Heart right ventricle (tissue), 16 donors: ENCODE measurements around the gene NKD2. TPM values are rescaled to one million over a fixed set of nuclear protein-coding genes. Genes with fewer than 3 reads are reported as not detected.
"Not testable (repeated sequence)": the region's sequence is repeated elsewhere in the genome, so short reads cannot be mapped to it uniquely, and the experiment has no call there.

Source experiments
- ATAC-seq, 8 donors: fragments of 200-7000 bp; cut with Tn5 transposase; one replicate each; pipeline ENCODE4 v1.9.1; 2020; ENCODE audit warnings: mild to moderate bottlenecking in 8 of 8, moderate library complexity in 8 of 8, moderate number of reproducible peaks in 1 of 8
- DNase-seq, 2 donors: peaks; one replicate each; pipeline ENCODE4 v3.0.0-alpha.2; 2020
- H3K27ac ChIP-seq, 10 donors: fragments of 200-600 bp; sonication (generic) in 2 of 10; one replicate each; pipeline versions ENCODE4 v1.5.0 to v1.8.0; 2020 to 2022; ENCODE audit warnings: mild to moderate bottlenecking in 3 of 10
- H3K27me3 ChIP-seq, 7 donors: fragments of 200-600 bp; one replicate each; pipeline ENCODE4 v1.8.0; 2021 to 2022; ENCODE audit warnings: mild to moderate bottlenecking in 2 of 7
- H3K36me3 ChIP-seq, 9 donors: fragments of 200-600 bp; sonication (generic) in 1 of 9; one replicate each; pipeline versions ENCODE4 v1.5.0 to v1.8.0; 2020 to 2022; ENCODE audit warnings: mild to moderate bottlenecking in 2 of 9
- H3K4me1 ChIP-seq, 9 donors: fragments of 200-600 bp; sonication (generic) in 1 of 9; one replicate each; pipeline versions ENCODE4 v1.5.0 to v1.8.0; 2020 to 2022; ENCODE audit warnings: mild to moderate bottlenecking in 4 of 9
- H3K4me3 ChIP-seq, 10 donors: fragments of 200-600 bp; sonication (generic) in 2 of 10; one replicate each; pipeline versions ENCODE4 v1.5.0 to v1.8.0; 2020 to 2022; ENCODE audit warnings: mild to moderate bottlenecking in 7 of 10, moderate library complexity in 2 of 10
- H3K9me3 ChIP-seq, 11 donors: fragments of 200-600 bp in 10 of 11; sonication (generic) in 2 of 11; one replicate each; pipeline versions ENCODE4 v1.5.0 to v1.8.0; 2013 to 2022; ENCODE audit warnings: mild to moderate bottlenecking in 2 of 11, control low read depth in 1 of 11, moderate library complexity in 1 of 11
- CTCF ChIP-seq, 9 donors: fragments of 200-600 bp; sonication (generic) in 2 of 9; IDR thresholded peaks; one replicate each; pipeline versions ENCODE4 v1.5.0 to v1.8.0; 2021 to 2022; ENCODE audit warnings: antibody characterized with exemption in 9 of 9, mild to moderate bottlenecking in 5 of 9, moderate library complexity in 1 of 9
- whole genome bisulfite sequencing, 2 donors: extraction: QIAGEN DNeasy Blood & Tissue Kit; methylation state at CpG; one replicate each; pipeline ENCODE4 v1.1.7; 2013; ENCODE audit warnings: inconsistent platforms in 1 of 2; 5-methylcytosine and 5-hydroxymethylcytosine counted together
- intact Hi-C, 10 donors: fragments of 100-400 bp; cut with DNase I; formaldehyde crosslinking; loops; one replicate each; pipeline versions ENCODE4 v1.11.1 to v1.14.2; 2022
- polyA plus RNA-seq, 2 donors: library from polyadenylated mRNA; stranded (reverse); fragments of 200-250 nt; gene quantifications; one replicate each; pipeline ENCODE4 v1.2.3, GENCODE V29; 2013
- total RNA-seq, 10 donors: library from RNA; stranded (reverse); fragmentation: NEBNext Ultra II Directional in 3 of 10; extraction: Animal tissue kit (Norgen Biotek cat#: 25700) in 3 of 10; gene quantifications; one replicate each; pipeline versions ENCODE4 v1.2.1 to v1.2.4, GENCODE V29; 2021 to 2023
- donor health status: Arrhythmogenic right ventricular cardiomyopathy.
- donor health status: ischemic (EF 13 %, LVEDD 7.1; RV severe dilation, severe dysfunction).
- donor health status: healthy with polysubstance abuse.
- donor health status: DM: no; HTN: yes; CAD: no.
- donor health status: DM: no; HTN: no; CAD: no.
- donor health status: ischemic (EF 25% LVEDD 6.9; RV normal size, moderate dysfunction).
- donor health status: ischemic (EF 25% LVEDD 5.7; RV mildly dilated, moderate dysfunction).
- donor health status: healthy.
- donor health status: DM: yes; HTN: yes; CAD: no.
- donor health status: Ischemic cardiomyopathy.
- donor health status: ischemic (EF 35%, LVEDD 5.7; RV mildly dilated, moderate dysfunction).
- donor health status: nonischemic (EF 11% LVEDD 7.7; RV severe dilation, severe dysfunction).
- donor health status: DM: yes; HTN: yes; CAD: no.
- donor health status: PGD.
- donor health status: ischemic (EF 29% LVEDD 5.4; RV normal size, mild dysfunction).
- donor health status: nonischemic (EF 23%, LVEDD 6.1; RV moderate dilation, normal function).

The NKD2 gene
- total and polyA plus RNA-seq, 12 donors = 0.31 to 12.7 (median 1.8) TPM

- peaks cover 0 to 2% (median 0%) of the 10 kb centered on the region in 11 donors for H3K9me3 ChIP-seq
- peaks cover 0 to 32% (median 21%) of the 10 kb centered on the region in 7 donors for H3K27me3 ChIP-seq
- H3K36me3 ChIP-seq = no peaks in the 10 kb centered on the region
- WGBS, 2 donors = 76 to 89% methylated on average over 9 of the region's 9 CpGs
- no peak overlapping the region for H3K4me3 ChIP-seq
- peaks cover 0 to 26% (median 14%) of the 10 kb centered on the region in 9 donors for H3K4me1 ChIP-seq
- no peak for TF ChIP-seq CTCF (IDR thresholded peaks at IDR 0.05)
- no peak overlapping the region for H3K27ac ChIP-seq
- ATAC-seq (no peak), DNase-seq (no peak)
- intact Hi-C loops = no loop called here
Measured at GRCh38 chr5:966345-966710, 42.3 kb upstream of the NKD2 start.

DNA sequence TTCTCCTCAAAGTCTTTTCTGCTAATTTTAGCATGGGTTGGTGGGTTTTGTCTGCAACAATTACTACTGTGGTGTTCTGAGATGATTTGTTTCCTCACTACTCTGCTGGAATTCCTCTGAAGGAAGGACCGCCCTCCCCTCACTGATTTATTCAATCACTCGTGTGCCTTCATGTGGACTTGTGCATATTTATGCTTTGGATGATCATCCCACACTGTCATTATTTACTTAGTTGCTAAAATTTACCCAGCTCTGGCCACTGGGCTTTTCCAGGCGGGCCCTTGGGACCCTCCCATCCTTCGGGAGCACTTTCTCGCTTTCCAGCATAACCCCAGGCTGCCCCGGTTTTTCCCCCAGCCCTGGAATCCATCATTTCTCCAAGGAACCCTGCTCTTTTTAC lies 41.7 kb upstream of the NKD2 start:
- TF ChIP-seq CTCF (IDR thresholded peaks at IDR 0.05) = no peak
- ATAC-seq (no peak), DNase-seq (no peak)
- Histone ChIP-seq H3K27ac (no peak overlapping the region), H3K9me3 (peaks cover 0 to 8% (median 0%) of the 10 kb centered on the region in 11 donors), H3K4me1 (peaks cover 0 to 25% (median 14%) of the 10 kb centered on the region in 9 donors), H3K4me3 (no peak overlapping the region), H3K36me3 (no peaks in the 10 kb centered on the region), H3K27me3 (peaks cover 0 to 32% (median 21%) of the 10 kb centered on the region in 7 donors)
- intact Hi-C loops = no loop called here
- WGBS, 2 donors = 80 to 81% methylated on average over 6 of the region's 6 CpGs

- peaks cover 0 to 32% (median 21%) of the 10 kb centered on the region in 7 donors for H3K27me3 ChIP-seq
- ATAC-seq (peak in 4 of 8 donors; percentile 11 to 45 (median 18)), DNase-seq (no peak)
- H3K4me1 ChIP-seq = peaks cover 0 to 15% (median 7%) of the 10 kb centered on the region in 9 donors
- H3K27ac ChIP-seq = peak overlapping the region in 4 of 10 donors; percentile 19 to 57 (median 38)
- 49 to 62% methylated on average over 6 of the region's 6 CpGs for WGBS, 2 donors
- H3K9me3 ChIP-seq = peaks cover 0 to 8% (median 0%) of the 10 kb centered on the region in 11 donors
- H3K36me3 ChIP-seq = no peaks in the 10 kb centered on the region
- no peak overlapping the region for H3K4me3 ChIP-seq
- intact Hi-C loops = no loop called here
- TF ChIP-seq CTCF (IDR thresholded peaks at IDR 0.05) = no peak
Measured at GRCh38 chr5:968881-969280, 39.7 kb upstream of the NKD2 start.

DNA sequence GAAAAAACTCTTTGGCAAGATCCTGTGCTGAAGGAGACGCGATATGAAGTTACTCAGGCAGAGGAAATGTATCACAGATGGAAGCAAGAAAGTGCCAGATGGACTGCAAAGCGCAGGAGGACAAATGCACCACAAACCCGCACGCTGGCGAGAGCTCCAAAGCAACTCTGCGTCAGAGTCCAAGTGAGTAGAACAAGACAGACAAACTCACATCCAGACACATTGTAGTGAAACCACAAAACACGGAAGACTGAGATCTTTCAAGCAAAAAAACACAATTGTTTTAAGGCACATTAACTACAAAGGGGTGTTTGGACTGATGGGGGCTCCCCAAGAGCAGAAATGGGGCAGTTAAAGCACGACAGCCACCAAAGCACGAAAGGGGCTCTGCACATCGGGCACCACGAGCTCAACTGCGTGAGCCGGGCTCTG lies 39.2 kb upstream of the NKD2 start:
- ATAC-seq (peak in 7 of 8 donors; percentile 44 to 75 (median 69)), DNase-seq (no peak)
- 65 to 67% methylated on average over 14 of the region's 14 CpGs for WGBS, 2 donors
- H3K36me3 ChIP-seq = no peaks in the 10 kb centered on the region
- H3K27me3 ChIP-seq = peaks cover 0 to 32% (median 21%) of the 10 kb centered on the region in 7 donors
- TF ChIP-seq CTCF (IDR thresholded peaks at IDR 0.05) = no peak
- peak overlapping the region in 2 of 10 donors; percentile 40 to 57 for H3K27ac ChIP-seq
- H3K4me1 ChIP-seq = peaks cover 0 to 11% (median 5%) of the 10 kb centered on the region in 9 donors
- peaks cover 0 to 8% (median 0%) of the 10 kb centered on the region in 11 donors for H3K9me3 ChIP-seq
- intact Hi-C loops = no loop called here
- H3K4me3 ChIP-seq = no peak overlapping the region

DNA sequence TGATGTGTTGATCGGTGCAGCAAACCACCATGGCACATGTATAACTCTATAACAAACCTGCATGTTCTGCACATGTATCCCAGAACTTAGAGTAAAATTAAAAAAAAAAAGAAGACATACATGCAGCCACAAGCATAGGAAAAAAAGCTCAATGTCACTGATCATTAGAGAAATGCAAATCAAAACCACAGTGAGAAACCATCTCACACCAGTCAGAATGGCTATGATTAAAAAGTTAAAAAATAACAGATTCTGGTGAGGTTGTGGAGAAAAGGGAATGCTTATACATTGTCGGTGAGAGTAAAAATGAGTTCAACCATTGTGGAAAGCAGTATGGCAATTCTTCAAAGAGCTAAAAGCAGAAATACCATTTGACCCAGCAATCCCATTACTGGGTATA lies 36.0 kb upstream of the NKD2 start:
- DNase-seq, H3K4me1 ChIP-seq, H3K36me3 ChIP-seq, ATAC-seq, H3K27ac ChIP-seq, H3K9me3 ChIP-seq, intact Hi-C loops, H3K4me3 ChIP-seq: not testable (repeated sequence)
- H3K27me3 ChIP-seq = peaks cover 0 to 26% (median 7%) of the 10 kb centered on the region in 7 donors
- 92 to 94% methylated on average over 2 of the region's 2 CpGs for WGBS, 2 donors
